ENCODE results near the gene OVOL1.

OVOL1 gene

DNA sequence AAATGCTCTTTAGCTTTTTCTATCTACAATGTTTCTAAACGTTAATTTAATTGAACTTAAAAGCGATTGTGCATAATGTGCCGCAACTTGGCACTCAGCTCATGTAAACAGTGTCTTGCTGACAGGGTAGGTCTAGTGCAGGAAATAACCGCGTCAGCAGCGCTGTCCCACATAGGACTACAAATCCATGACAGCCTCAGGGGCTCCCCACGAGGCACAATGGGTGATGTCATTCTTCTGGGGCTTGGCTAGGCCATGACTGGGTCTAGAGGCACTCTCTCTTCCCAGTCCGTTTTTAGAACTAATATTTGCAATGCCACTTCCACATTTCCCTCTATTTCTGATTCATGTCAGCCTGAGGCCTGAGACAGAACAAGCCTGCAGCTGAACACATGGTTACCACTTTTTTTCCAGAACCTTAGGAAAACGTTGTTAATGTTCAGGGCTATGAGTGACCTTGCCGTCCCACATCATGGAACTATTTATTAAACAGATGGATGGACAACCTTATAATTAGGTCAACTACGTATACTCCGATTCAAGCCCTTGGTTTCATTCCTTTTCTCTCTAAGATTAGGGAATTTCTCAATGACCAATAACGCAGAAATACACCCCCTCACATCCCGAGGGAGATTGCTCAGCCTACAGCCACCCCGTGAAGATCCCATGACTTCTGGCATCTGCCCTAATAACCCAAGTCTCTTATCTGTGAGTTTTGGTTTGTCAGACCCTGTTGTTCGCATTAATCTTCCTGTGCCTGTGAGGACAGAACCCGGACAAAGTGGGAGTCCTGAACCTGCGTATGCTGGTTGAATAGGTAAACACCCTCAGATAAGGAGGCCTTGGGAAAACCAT is 27.5 kb downstream of the OVOL1 start:
- TF ChIP-seq POLR2AphosphoS5 (IDR thresholded peaks at IDR 0.05; ENCODE audit: borderline replicate concordance, low read depth, low read length) (no peak), FOXP2 (optimal IDR thresholded peaks at IDR 0.05; ENCODE audit: control extremely low read depth, extremely low read length, insufficient read depth) (peak; percentile 84), EZH2 (IDR thresholded peaks at IDR 0.05) (no peak)

DNA sequence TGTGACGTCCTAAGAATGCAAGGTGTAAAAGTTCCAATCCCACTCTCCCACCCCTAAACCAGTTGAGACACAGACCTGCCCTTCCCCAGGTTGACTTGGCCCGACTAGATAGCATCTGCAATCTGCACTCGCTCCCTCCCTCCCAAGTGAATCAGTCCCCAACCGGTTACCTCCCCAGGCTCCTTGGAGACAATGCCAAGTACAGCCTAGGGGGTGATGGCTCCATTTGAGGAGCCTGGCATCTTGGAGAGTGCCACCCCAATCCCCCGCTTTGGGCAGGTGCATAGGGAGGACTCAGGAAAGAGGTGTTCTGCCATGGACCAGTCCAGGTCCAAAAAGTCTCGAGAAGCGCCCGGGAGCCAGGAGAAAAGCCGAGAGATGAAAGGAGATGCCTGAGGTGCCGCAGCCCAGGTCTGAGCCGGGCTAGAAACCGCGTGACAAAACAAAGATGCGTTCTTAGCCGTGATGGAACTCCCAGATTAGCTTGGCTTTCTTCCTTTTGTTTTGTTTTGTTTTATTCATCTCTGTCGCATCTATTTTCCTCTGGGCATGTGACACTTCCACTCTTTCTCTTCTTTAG is 28.2 kb downstream of the OVOL1 start:
- Histone ChIP-seq H3K36me3 (ENCODE audit: insufficient read depth, low read length) (no peaks in the 10 kb centered on the region), H3K27ac (no peak overlapping the region), H3K9ac (ENCODE audit: insufficient read length) (no peak overlapping the region), H3K9me3 (ENCODE audit: low read depth, low read length) (no peaks in the 10 kb centered on the region), H3K4me3 (no peak overlapping the region)
- no peak for DNase-seq (ENCODE audit: low read depth, low spot score)
- TF ChIP-seq EZH2 (IDR thresholded peaks at IDR 0.05): no peak

More for the DNA sequence above, 27.5 kb downstream of the OVOL1 start:
- Histone ChIP-seq H3K9me3 (ENCODE audit: low read depth, low read length) (no peaks in the 10 kb centered on the region), H3K27ac (0 out of 2 replicates have a peak overlapping the region, but pooled peaks have one; percentile 36), H3K36me3 (ENCODE audit: insufficient read depth, low read length) (no peaks in the 10 kb centered on the region), H3K9ac (ENCODE audit: insufficient read length) (peak overlapping the region; percentile 62), H3K4me3 (peak overlapping the region; percentile 44)
- peak; percentile 42 for DNase-seq (ENCODE audit: low read depth, low spot score)

DNA sequence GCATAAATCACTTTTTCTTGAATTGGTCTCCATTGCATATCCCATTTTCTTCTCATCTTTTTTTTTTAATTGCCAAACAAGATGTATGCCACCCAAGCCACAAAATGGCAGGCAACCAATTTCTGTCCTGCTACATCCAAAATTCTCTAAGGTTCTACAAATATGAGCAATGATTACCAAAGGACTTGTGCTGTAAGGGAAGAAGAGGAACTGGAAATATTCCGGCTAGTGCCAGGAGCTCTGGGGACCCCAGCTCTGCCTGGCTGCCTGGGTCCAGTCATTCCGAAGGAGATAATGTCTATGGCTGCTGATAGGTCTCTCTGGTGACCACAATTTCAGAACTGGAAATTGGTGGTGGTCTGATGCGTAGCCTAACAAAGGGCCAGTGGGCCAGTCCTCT is 29.8 kb downstream of the OVOL1 start:
- H3K36me3 ChIP-seq (ENCODE audit: insufficient read depth, low read length): no peaks in the 10 kb centered on the region
- no peak overlapping the region for H3K9ac ChIP-seq (ENCODE audit: insufficient read length)
- TF ChIP-seq EZH2 (IDR thresholded peaks at IDR 0.05): no peak
- no peak for TF ChIP-seq FOXP2 (optimal IDR thresholded peaks at IDR 0.05; ENCODE audit: control extremely low read depth, extremely low read length, insufficient read depth)
- TF ChIP-seq POLR2AphosphoS5 (IDR thresholded peaks at IDR 0.05; ENCODE audit: borderline replicate concordance, low read depth, low read length): no peak
- DNase-seq (ENCODE audit: low read depth, low spot score): no peak
- H3K9me3 ChIP-seq (ENCODE audit: low read depth, low read length): no peaks in the 10 kb centered on the region
- no peak overlapping the region for H3K27ac ChIP-seq
- no peak overlapping the region for H3K4me3 ChIP-seq

DNA sequence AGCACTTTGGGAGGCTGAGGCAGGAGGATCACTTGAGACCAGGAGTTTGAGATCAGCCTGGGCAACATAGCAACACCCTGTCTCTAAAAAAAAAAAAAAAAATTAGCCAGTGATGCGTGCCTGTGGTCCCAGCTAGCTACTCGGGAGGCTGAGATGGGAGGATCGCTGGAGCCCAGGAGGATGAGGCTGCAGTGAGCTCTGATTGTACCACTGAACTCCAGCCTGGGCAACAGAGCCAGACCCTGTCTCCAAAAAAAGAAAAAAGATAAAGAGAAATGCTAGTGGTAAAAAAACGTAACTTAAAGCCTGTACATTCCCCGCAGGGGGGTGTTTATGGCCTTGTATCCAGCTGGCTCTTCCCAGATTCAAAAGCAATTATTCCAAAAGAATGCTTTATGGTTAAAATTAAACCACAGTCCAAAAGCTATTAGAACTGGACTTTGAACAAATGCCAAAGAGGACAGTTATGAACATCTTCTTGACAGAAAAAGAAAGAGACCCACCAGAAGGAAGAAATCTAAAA is 30.5 kb downstream of the OVOL1 start:
- no peaks in the 10 kb centered on the region for H3K36me3 ChIP-seq (ENCODE audit: insufficient read depth, low read length)
- no peaks in the 10 kb centered on the region for H3K9me3 ChIP-seq (ENCODE audit: low read depth, low read length)
- no peak for DNase-seq (ENCODE audit: low read depth, low spot score)
- TF ChIP-seq FOXP2 (optimal IDR thresholded peaks at IDR 0.05; ENCODE audit: control extremely low read depth, extremely low read length, insufficient read depth) (no peak), POLR2AphosphoS5 (IDR thresholded peaks at IDR 0.05; ENCODE audit: borderline replicate concordance, low read depth, low read length) (no peak), EZH2 (IDR thresholded peaks at IDR 0.05) (no peak)
- H3K4me3 ChIP-seq: peak overlapping the region; percentile 83
- H3K9ac ChIP-seq (ENCODE audit: insufficient read length): peak overlapping the region; percentile 81
- no peak overlapping the region for H3K27ac ChIP-seq

DNA sequence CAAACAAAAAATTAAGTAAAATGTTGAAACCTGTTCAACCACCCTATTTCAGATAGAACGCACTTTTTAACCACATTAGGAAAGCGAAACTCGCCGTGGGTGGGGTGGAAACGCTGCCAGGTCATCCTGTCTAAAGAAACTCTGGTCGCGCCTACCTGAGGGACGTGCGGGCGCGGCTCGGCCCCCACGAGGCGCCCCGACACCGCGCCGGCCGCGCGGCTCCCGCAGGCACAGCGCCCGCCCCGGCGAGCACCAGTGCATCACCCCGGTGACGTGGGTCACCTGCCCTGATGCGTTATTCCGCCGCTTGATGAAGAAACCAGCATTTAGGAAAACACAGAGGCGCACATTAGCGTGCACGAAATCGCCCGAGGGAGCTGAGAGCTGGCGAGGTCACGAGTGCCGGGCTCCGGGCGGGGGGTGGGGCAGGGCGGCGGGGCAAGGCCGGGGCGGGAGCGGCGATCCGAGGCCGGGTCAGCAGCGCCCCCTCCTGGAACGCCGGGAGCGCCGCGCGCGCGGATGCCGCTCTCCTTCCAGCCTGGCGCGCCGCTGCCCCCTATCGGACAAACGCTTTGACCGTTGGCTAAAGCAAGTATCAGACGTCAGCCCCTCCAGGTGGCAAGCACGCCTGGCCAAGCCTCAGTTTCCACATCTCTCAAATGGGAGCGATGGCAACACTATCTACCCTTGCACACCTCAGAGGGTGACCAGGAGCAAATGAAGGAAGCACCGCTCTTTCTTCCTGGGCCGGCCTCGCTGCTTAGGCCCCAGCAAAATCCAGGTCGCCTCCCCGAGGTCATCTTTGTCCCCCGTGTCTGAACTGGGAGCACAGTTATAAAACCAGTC is 31.2 kb downstream of the OVOL1 start:
- peak; percentile 40 for DNase-seq (ENCODE audit: low read depth, low spot score)
- H3K27ac ChIP-seq: no peak overlapping the region
- peak overlapping the region; percentile 83 for H3K4me3 ChIP-seq
- TF ChIP-seq FOXP2 (optimal IDR thresholded peaks at IDR 0.05; ENCODE audit: control extremely low read depth, extremely low read length, insufficient read depth) (no peak), POLR2AphosphoS5 (IDR thresholded peaks at IDR 0.05; ENCODE audit: borderline replicate concordance, low read depth, low read length) (peak; percentile 41)
- H3K9ac ChIP-seq (ENCODE audit: insufficient read length): peak overlapping the region; percentile 81
- no peaks in the 10 kb centered on the region for H3K36me3 ChIP-seq (ENCODE audit: insufficient read depth, low read length)
- no peaks in the 10 kb centered on the region for H3K9me3 ChIP-seq (ENCODE audit: low read depth, low read length)

DNA sequence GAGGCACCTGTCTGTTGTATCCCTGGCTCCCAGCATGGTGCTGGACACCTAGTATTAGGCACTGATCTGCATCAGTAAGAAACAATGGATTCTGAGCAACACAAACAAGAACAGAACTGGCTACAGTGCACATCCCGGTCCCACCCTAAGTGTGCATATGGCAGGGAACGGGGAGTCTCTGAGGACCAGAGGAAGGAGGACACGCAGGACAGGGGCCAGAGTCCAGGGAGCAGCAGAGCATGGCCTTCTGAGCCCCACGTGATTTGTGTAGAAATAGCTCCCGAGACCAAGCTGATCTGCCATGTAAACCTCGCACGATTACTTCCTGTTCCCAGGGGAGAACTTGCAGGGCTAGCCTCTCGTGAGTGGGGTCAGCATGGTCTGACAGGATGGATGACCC is 34.2 kb downstream of the OVOL1 start:
- H3K27ac ChIP-seq: no peak overlapping the region
- no peak for TF ChIP-seq FOXP2 (optimal IDR thresholded peaks at IDR 0.05; ENCODE audit: control extremely low read depth, extremely low read length, insufficient read depth)
- no peak for TF ChIP-seq EZH2 (IDR thresholded peaks at IDR 0.05)
- no peak for TF ChIP-seq POLR2AphosphoS5 (IDR thresholded peaks at IDR 0.05; ENCODE audit: borderline replicate concordance, low read depth, low read length)
- no peaks in the 10 kb centered on the region for H3K9me3 ChIP-seq (ENCODE audit: low read depth, low read length)
- DNase-seq (ENCODE audit: low read depth, low spot score): no peak
- no peaks in the 10 kb centered on the region for H3K36me3 ChIP-seq (ENCODE audit: insufficient read depth, low read length)
- no peak overlapping the region for H3K9ac ChIP-seq (ENCODE audit: insufficient read length)
- no peak overlapping the region for H3K4me3 ChIP-seq

DNA sequence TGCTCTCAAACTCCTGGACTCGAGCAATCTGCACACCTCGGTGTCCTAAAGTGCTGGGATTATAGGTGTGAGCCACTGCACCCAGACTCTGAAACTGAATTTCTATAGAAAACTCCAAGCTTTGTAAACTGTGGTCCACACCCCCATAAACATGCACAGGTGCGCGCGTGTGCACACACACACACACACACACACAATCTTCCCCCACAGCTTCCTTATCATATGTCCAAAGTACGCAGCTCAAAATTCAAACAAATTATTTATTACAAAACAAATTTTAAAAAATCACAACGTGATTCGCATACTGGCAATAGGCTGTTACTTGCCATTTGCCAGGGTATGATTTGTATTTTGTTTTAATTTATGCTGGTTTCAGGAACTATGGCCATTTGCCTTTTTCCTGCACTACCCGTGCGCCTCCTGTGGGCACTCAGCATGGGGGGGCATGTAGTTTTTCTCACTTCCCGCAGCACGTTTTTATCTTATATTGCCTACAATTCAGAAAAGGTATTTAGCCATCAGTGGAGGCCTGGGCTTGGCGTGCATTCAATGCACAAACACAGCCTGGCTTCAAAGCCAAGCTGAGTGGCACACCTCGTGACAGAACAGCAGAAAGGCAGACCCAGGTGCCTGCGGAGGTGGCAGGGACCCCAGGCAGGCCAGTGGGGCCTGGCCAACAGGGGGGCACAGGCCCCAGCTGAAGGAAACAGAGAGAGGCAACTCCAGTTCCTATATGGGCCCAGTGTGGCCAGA is 36.1 kb downstream of the OVOL1 start:
- Histone ChIP-seq H3K36me3 (ENCODE audit: insufficient read depth, low read length) (no peaks in the 10 kb centered on the region), H3K27ac (no peak overlapping the region), H3K9ac (ENCODE audit: insufficient read length) (no peak overlapping the region), H3K9me3 (ENCODE audit: low read depth, low read length) (no peaks in the 10 kb centered on the region), H3K4me3 (no peak overlapping the region)
- DNase-seq (ENCODE audit: low read depth, low spot score): no peak
- TF ChIP-seq POLR2AphosphoS5 (IDR thresholded peaks at IDR 0.05; ENCODE audit: borderline replicate concordance, low read depth, low read length): no peak
- TF ChIP-seq FOXP2 (optimal IDR thresholded peaks at IDR 0.05; ENCODE audit: control extremely low read depth, extremely low read length, insufficient read depth): no peak
- TF ChIP-seq EZH2 (IDR thresholded peaks at IDR 0.05): no peak

Data from SK-N-MC (cell line).